Activated CD4-positive, alpha-beta memory T cell treated with anti-CD3 and anti-CD28 coated beads, Interleukin-2, amount 10 ng/mL, durations not matched to agents 7 days and 5 days (primary cell): Measurements from ENCODE around the gene HCFC1. TPM values are rescaled to one million over a fixed set of nuclear protein-coding genes. Genes with fewer than 3 reads are reported as not detected.

Experiments used
- CTCF ChIA-PET: fragments of 350-600 bp; sonication (Branson Sonifier 250); formaldehyde crosslinking; loops from one replicate; lab custom pipeline; 2021; ENCODE audit warnings: antibody characterized with exemption, inconsistent platforms; lab: Charles Lee
- POLR2A ChIA-PET: fragments of 350-600 bp; sonication (Branson Sonifier 250); formaldehyde crosslinking; loops from one replicate; lab custom pipeline; 2021; ENCODE audit warnings: antibody characterized with exemption; lab: Charles Lee
- DNase-seq: peaks from one replicate; pipeline ENCODE4 v3.0.0-alpha.2; 2020
- H3K27ac Mint-ChIP-seq: one replicate; pipeline ENCODE4 v1.8.0; 2021; ENCODE audit warnings: mild to moderate bottlenecking, mixed read lengths
- H3K27me3 Mint-ChIP-seq: one replicate; pipeline ENCODE4 v1.8.0; 2021; ENCODE audit warnings: mixed read lengths
- H3K36me3 Mint-ChIP-seq: one replicate; pipeline ENCODE4 v1.8.0; 2021; ENCODE audit warnings: low read depth, mixed read lengths
- H3K4me1 Mint-ChIP-seq: one replicate; pipeline ENCODE4 v1.8.0; 2021; ENCODE audit warnings: mixed read lengths
- H3K4me3 Mint-ChIP-seq: one replicate; pipeline ENCODE4 v1.8.0; 2021; ENCODE audit warnings: mild to moderate bottlenecking, mixed read lengths
- H3K9me3 Mint-ChIP-seq: one replicate; pipeline ENCODE4 v1.8.0; 2021; ENCODE audit warnings: mixed read lengths
- total RNA-seq, 2 experiments: library from RNA; stranded (reverse); gene quantifications; one replicate each; pipeline ENCODE4 v1.2.3, GENCODE V29; 2021

Gene HCFC1
- total RNA-seq, 2 experiments from 2014 or later, result 88.3 to 93.1 TPM

- CTCF ChIA-PET, result interaction anchor here (1.8 to 3.1 kb wide), 2 partner anchors 9 to 14 kb away, joined by 5 to 10 read pairs; no protein-coding TSS in a partner anchor
- Mint-ChIP-seq H3K9me3 (no peaks in the 10 kb centered on the region), H3K27ac (no peak overlapping the region), H3K27me3 (no peaks in the 10 kb centered on the region), H3K4me1 (peaks cover 16% of the 10 kb centered on the region), H3K4me3 (no peak overlapping the region), H3K36me3 (peaks cover 3% of the 10 kb centered on the region)
- POLR2A ChIA-PET, result interaction anchor here (3.1 kb wide), 1 partner anchor 11 kb away, joined by 24 read pairs; the partner anchor contains the start of gene ARHGAP4
- DNase-seq, result no peak
Observed at GRCh38 chrX:153938226-153938786, 33.3 kb downstream of the HCFC1 start.

DNA sequence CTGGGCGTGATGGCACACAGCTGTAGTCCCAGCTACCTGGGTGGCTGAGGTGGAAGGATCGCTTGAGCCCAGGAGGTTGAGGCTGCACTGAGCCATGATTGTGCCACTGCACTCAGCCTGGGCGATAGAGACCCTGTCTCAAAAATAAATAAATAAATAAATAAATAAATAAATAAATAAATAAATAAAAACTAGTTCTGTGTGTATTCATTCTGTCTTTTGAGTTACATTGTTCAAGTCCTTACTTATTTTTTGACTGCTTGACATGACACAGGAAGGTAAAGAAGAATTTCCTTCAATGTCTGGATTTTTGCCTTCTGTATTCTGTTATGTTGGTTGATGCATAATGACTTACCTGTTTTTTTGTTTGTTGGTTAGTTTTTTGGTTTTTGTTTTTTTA is 34.6 kb downstream of the HCFC1 start:
- Mint-ChIP-seq H3K27me3 (no peaks in the 10 kb centered on the region), H3K36me3 (peaks cover 3% of the 10 kb centered on the region), H3K4me1 (peaks cover 18% of the 10 kb centered on the region), H3K9me3 (no peaks in the 10 kb centered on the region), H3K4me3 (no peak overlapping the region), H3K27ac (no peak overlapping the region)
- CTCF ChIA-PET, result interaction anchor here (3.1 kb wide), 1 partner anchor 10 kb away, joined by 10 read pairs; no protein-coding TSS in a partner anchor
- POLR2A ChIA-PET, result interaction anchor here (0.6 to 1.2 kb wide), 2 partner anchors 9 to 208 kb away, joined by 3 to 4 read pairs; no protein-coding TSS in a partner anchor
- DNase-seq, result no peak

- Mint-ChIP-seq H3K27me3 (no peaks in the 10 kb centered on the region), H3K4me3 (peak overlapping the region; percentile 56), H3K4me1 (peaks cover 28% of the 10 kb centered on the region), H3K27ac (no peak overlapping the region), H3K9me3 (no peaks in the 10 kb centered on the region), H3K36me3 (peaks cover 12% of the 10 kb centered on the region)
- ChIA-PET POLR2A (interaction anchor here (1.0 to 2.9 kb wide), 6 partner anchors 9 to 36 kb away, joined by 3 to 25 read pairs (median 4); partner anchors contain the start of genes ARHGAP4, HCFC1 and RENBP), CTCF (interaction anchor here (1.0 to 3.1 kb wide), 3 partner anchors 11 to 13 kb away, joined by 3 to 13 read pairs (median 10); no protein-coding TSS in a partner anchor)
- no peak for DNase-seq
Observed at GRCh38 chrX:153935326-153935851, 36.2 kb downstream of the HCFC1 start.

- POLR2A ChIA-PET, result interaction anchor here (1.0 to 2.9 kb wide), 4 partner anchors 9 to 33 kb away, joined by 3 to 25 read pairs (median 8); partner anchors contain the start of gene ARHGAP4
- DNase-seq, result peak; percentile 60
- Mint-ChIP-seq H3K36me3 (peaks cover 12% of the 10 kb centered on the region), H3K4me1 (peaks cover 29% of the 10 kb centered on the region), H3K4me3 (peak within 1 kb of the TSS; percentile 84), H3K27me3 (no peaks in the 10 kb centered on the region), H3K9me3 (no peaks in the 10 kb centered on the region), H3K27ac (peak within 1 kb of the TSS; percentile 64)
- CTCF ChIA-PET, result interaction anchor here (1.0 to 2.7 kb wide), 2 partner anchors 11 to 13 kb away, joined by 3 to 13 read pairs; no protein-coding TSS in a partner anchor
Observed at GRCh38 chrX:153934762-153935325, 36.8 kb downstream of the HCFC1 start, which contains the start of gene NAA10. NAA10 (minus strand) TSS chrX:153935037; CDS start chrX:153934904, 133 bp downstream.

DNA sequence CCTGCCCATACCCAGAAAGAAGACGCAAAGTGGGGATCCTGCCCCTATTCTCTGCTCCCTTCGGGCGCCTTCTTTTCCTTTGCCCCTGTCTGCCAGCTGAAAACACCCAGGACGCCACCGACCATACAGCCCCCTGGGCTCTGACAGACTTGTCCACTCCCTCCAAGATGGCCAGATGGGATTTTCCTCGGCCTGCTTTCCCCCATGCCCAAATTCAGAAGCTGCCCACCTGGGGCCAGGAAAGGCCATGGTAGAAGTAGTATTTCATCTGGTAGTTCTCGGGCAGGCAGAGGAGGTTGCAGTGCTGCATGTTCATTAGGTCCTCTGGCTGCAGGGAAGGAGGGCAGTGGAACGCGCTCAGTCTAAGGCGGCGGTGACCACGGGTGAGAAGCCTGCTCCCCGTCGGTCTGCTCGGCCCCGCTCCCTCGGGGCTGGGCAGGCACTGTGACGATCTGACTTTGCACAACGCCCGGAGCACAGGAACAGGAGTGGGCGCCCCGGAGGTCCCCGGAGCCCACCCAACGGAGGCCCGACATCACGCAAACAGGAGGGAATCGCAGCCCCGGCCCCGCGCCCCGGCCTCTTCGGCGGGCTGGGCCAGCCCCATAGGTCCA is 37.4 kb downstream of the HCFC1 start:
- no peak for DNase-seq
- peaks cover 13% of the 10 kb centered on the region for H3K36me3 Mint-ChIP-seq
- POLR2A ChIA-PET, result interaction anchor here (0.8 to 2.9 kb wide), 7 partner anchors 9 to 205 kb away, joined by 3 to 25 read pairs (median 5); partner anchors contain the start of genes ARHGAP4 and RENBP
- no peaks in the 10 kb centered on the region for H3K9me3 Mint-ChIP-seq
- peak overlapping the region; percentile 64 for H3K27ac Mint-ChIP-seq
- peak overlapping the region; percentile 84 for H3K4me3 Mint-ChIP-seq
- H3K4me1 Mint-ChIP-seq, result peaks cover 31% of the 10 kb centered on the region
- CTCF ChIA-PET, result interaction anchor here (0.8 to 2.7 kb wide), 3 partner anchors 10 to 14 kb away, joined by 3 to 13 read pairs (median 4); no protein-coding TSS in a partner anchor
- H3K27me3 Mint-ChIP-seq, result no peaks in the 10 kb centered on the region

DNA sequence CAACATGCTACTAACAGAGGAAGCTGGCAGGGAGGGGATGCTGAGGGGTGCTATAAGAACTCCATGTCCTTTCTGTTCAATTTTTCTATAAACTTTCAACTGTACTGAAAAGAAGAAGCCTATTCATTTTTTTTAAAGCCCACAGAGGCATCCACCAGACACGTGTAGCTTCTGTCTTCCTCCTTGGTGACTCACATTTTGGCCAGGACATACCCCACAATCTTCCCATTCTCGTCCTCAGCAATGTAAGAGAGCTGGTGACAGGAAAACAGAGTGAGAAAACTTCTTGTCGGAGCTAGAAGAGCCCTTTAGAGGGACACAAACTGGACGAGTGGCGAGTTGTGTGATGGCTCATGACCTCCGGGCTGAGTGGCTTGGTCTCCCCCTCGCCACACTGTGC is 37.9 kb downstream of the HCFC1 start:
- H3K4me3 Mint-ChIP-seq, result peak overlapping the region; percentile 84
- DNase-seq, result no peak
- peaks cover 17% of the 10 kb centered on the region for H3K36me3 Mint-ChIP-seq
- H3K4me1 Mint-ChIP-seq, result peaks cover 35% of the 10 kb centered on the region
- H3K9me3 Mint-ChIP-seq, result no peaks in the 10 kb centered on the region
- ChIA-PET CTCF (interaction anchor here (0.8 to 2.7 kb wide), 3 partner anchors 10 to 13 kb away, joined by 3 to 13 read pairs (median 4); partner anchors contain the start of gene RENBP), POLR2A (interaction anchor here (0.8 to 2.9 kb wide), 7 partner anchors 8 to 205 kb away, joined by 3 to 25 read pairs (median 5); partner anchors contain the start of genes ARHGAP4 and RENBP)
- H3K27ac Mint-ChIP-seq, result peak overlapping the region; percentile 64
- H3K27me3 Mint-ChIP-seq, result no peaks in the 10 kb centered on the region

- no peaks in the 10 kb centered on the region for H3K27me3 Mint-ChIP-seq
- no peak for DNase-seq
- H3K36me3 Mint-ChIP-seq, result peaks cover 21% of the 10 kb centered on the region
- ChIA-PET POLR2A (no interaction called here), CTCF (interaction anchor here (1.1 to 1.8 kb wide), 2 partner anchors 10 to 15 kb away, joined by 3 to 5 read pairs; no protein-coding TSS in a partner anchor)
- H3K27ac Mint-ChIP-seq, result no peak overlapping the region
- H3K4me3 Mint-ChIP-seq, result no peak overlapping the region
- H3K4me1 Mint-ChIP-seq, result peaks cover 36% of the 10 kb centered on the region
- no peaks in the 10 kb centered on the region for H3K9me3 Mint-ChIP-seq
Observed at GRCh38 chrX:153932220-153932915, 39.2 kb downstream of the HCFC1 start.

DNA sequence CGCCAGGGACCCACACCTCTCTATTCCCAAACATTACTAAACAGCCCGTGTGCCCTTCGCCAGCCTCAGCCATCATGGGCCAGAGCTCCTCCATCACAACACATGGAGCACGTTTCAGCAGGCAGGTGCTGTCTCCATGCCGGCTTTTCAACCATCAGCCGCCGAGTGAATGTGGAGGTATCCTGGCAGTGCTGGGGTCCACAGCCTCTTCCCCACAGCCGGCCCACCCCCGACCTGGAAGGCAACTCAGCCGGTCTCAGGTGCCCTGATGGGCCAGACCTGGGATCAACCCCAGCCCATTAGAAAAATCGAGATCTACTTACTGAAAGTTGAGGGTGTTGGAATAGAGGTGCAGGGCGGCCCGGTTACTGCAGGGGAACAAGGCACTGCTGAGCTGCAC is 39.9 kb downstream of the HCFC1 start:
- DNase-seq, result no peak
- peaks cover 36% of the 10 kb centered on the region for H3K4me1 Mint-ChIP-seq

DNA sequence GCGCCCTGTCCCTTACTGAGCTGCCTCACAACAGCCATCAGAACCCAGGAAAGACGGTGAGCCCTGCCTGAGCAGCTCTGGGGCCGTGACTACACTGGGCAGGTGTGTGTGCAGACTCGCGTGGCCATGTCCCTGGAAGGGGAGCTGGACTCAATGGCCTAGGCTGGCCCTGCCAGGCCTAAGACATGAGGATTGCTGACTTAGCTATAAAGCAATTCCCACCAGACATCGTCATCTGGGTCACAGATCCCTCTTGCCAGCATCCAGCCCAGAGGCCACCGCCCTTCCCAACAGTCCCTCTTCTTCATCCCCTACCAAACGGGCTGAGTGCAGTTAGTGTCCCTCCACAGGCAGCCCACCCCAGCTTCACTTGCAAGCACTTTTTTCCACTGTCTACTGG is 40.5 kb downstream of the HCFC1 start:
- Mint-ChIP-seq H3K36me3 (peaks cover 21% of the 10 kb centered on the region), H3K4me3 (peak overlapping the region; percentile 10), H3K27me3 (no peaks in the 10 kb centered on the region), H3K4me1 (peaks cover 34% of the 10 kb centered on the region), H3K27ac (peak overlapping the region; percentile 52), H3K9me3 (no peaks in the 10 kb centered on the region)
- POLR2A ChIA-PET, result interaction anchor here (0.9 to 9.6 kb wide), 2 partner anchors 33 to 39 kb away, joined by 3 to 201 read pairs; partner anchors contain the start of genes HCFC1 and TMEM187
- DNase-seq, result no peak
- CTCF ChIA-PET, result interaction anchor here (10.4 kb wide), 1 partner anchor 17 kb away, joined by 148 read pairs; the partner anchor contains the start of gene RENBP

More for the DNA sequence above, 39.9 kb downstream of the HCFC1 start:
- peak overlapping the region; percentile 10 for H3K4me3 Mint-ChIP-seq
- peaks cover 21% of the 10 kb centered on the region for H3K36me3 Mint-ChIP-seq
- CTCF ChIA-PET, result interaction anchor here (1.1 to 1.8 kb wide), 2 partner anchors 9 to 15 kb away, joined by 3 to 5 read pairs; no protein-coding TSS in a partner anchor
- no peaks in the 10 kb centered on the region for H3K27me3 Mint-ChIP-seq
- H3K27ac Mint-ChIP-seq, result peak overlapping the region; percentile 52
- no peaks in the 10 kb centered on the region for H3K9me3 Mint-ChIP-seq
- POLR2A ChIA-PET, result interaction anchor here (9.6 kb wide), 1 partner anchor 39 kb away, joined by 201 read pairs; the partner anchor contains the start of genes HCFC1 and TMEM187

- no peak overlapping the region for H3K27ac Mint-ChIP-seq
- H3K4me1 Mint-ChIP-seq, result peaks cover 33% of the 10 kb centered on the region
- H3K9me3 Mint-ChIP-seq, result no peaks in the 10 kb centered on the region
- no peak overlapping the region for H3K4me3 Mint-ChIP-seq
- ChIA-PET POLR2A (interaction anchor here (0.9 to 9.6 kb wide), 3 partner anchors 17 to 40 kb away, joined by 3 to 201 read pairs (median 140); partner anchors contain the start of genes HCFC1, RENBP and TMEM187), CTCF (interaction anchor here (10.4 kb wide), 1 partner anchor 18 kb away, joined by 148 read pairs; the partner anchor contains the start of gene RENBP)
- no peaks in the 10 kb centered on the region for H3K27me3 Mint-ChIP-seq
- no peak for DNase-seq
- peaks cover 25% of the 10 kb centered on the region for H3K36me3 Mint-ChIP-seq
Observed at GRCh38 chrX:153930011-153930910, 41.4 kb downstream of the HCFC1 start.
